Esophagus squamous epithelium (tissue), 5 donors: Measurements from ENCODE around the gene HIBADH. TPM values are rescaled to one million over a fixed set of nuclear protein-coding genes. Genes with fewer than 3 reads are reported as not detected.

Experiments used
- DNase-seq: peaks from one replicate; lab custom pipeline; 2025; lab: John Stamatoyannopoulos, UW
- H3K27ac ChIP-seq, 4 donors: fragments of 200-600 bp; sonication (generic); one replicate each; pipeline ENCODE4 v1.5.1; 2016 to 2019; ENCODE audit warnings: mild to moderate bottlenecking in 1 of 4
- H3K27me3 ChIP-seq, 4 donors: fragments of 200-600 bp; sonication (generic); 1 replicate in 3 of 4; 2 replicates in 1 of 4; pipeline versions ENCODE4 v1.5.1 to v1.6.0; 2017 to 2021; ENCODE audit warnings: antibody characterized with exemption in 1 of 4
- H3K36me3 ChIP-seq, 3 donors: fragments of 200-600 bp; sonication (generic); one replicate each; pipeline ENCODE4 v1.5.1; 2016 to 2019
- H3K4me1 ChIP-seq, 3 donors: fragments of 200-600 bp; sonication (generic); one replicate each; pipeline ENCODE4 v1.5.1; 2017 to 2019
- H3K4me3 ChIP-seq, 4 donors: fragments of 200-600 bp; sonication (generic); 1 replicate in 3 of 4; 2 replicates in 1 of 4; pipeline ENCODE4 v1.5.1; 2016 to 2019; ENCODE audit warnings: mild to moderate bottlenecking in 2 of 4, moderate library complexity in 1 of 4
- H3K9me3 ChIP-seq, 3 donors: fragments of 200-600 bp; sonication (generic); one replicate each; pipeline ENCODE4 v1.5.1; 2016 to 2019
- CTCF ChIP-seq, 6 experiments: fragments of 450-650 bp in 4 of 6; fragments of 200-600 bp in 2 of 6; sonication (generic) in 2 of 6; IDR thresholded peaks; one replicate each; pipeline ENCODE4 v1.5.1; 2016 to 2019; ENCODE audit warnings: antibody characterized with exemption in 6 of 6, mild to moderate bottlenecking in 4 of 6, moderate library complexity in 4 of 6
- POLR2A ChIP-seq, 4 donors: fragments of 450-650 bp; IDR thresholded peaks; one replicate each; pipeline ENCODE4 v1.6.1; 2017; ENCODE audit warnings: antibody characterized with exemption in 4 of 4, mild to moderate bottlenecking in 4 of 4, moderate library complexity in 3 of 4
- WGBS, 2 donors: methylation state at CpG; one replicate each; pipeline ENCODE4 v1.1.5; 2018; 5-methylcytosine and 5-hydroxymethylcytosine counted together
- intact Hi-C: fragments of 100-400 bp; cut with DNase I; formaldehyde crosslinking; loops from one replicate; pipeline ENCODE4 v1.15.0; 2022
- total RNA-seq, 4 donors: library from RNA; depleted of rRNA; stranded (reverse); fragments of >200 nt; gene quantifications; one replicate each; pipeline ENCODE4 v1.1.0, GENCODE V29; 2016
- donor health status: DM: yes; HTN: yes; CAD: no.

HIBADH gene
- total RNA-seq, 4 donors from 2014 or later, result 8.0 to 22.1 (median 14.8) TPM

GRCh38 chr7:27665531-27665930 lies 2.8 kb upstream of the HIBADH start:
- Histone ChIP-seq H3K4me1 (peaks cover 0 to 33% (median 6%) of the 10 kb centered on the region in 3 donors), H3K36me3 (no peaks in the 10 kb centered on the region), H3K9me3 (no peaks in the 10 kb centered on the region), H3K27ac (no peak overlapping the region), H3K27me3 (no peaks in the 10 kb centered on the region), H3K4me3 (no peak overlapping the region)
- TF ChIP-seq POLR2A (IDR thresholded peaks at IDR 0.05), result no peak
- no peak for TF ChIP-seq CTCF (IDR thresholded peaks at IDR 0.05)
- DNase-seq, result no peak
- intact Hi-C loops, result no loop called here

GRCh38 chr7:27663989-27664331 lies 1.3 kb upstream of the HIBADH start:
- WGBS, 2 donors, result 65 to 67% methylated on average over 3 of the region's 3 CpGs
- Histone ChIP-seq H3K36me3 (no peaks in the 10 kb centered on the region), H3K27ac (peak overlapping the region in 2 of 4 donors; percentile 89 to 91), H3K4me1 (peaks cover 0 to 33% (median 6%) of the 10 kb centered on the region in 3 donors), H3K4me3 (no peak overlapping the region), H3K9me3 (no peaks in the 10 kb centered on the region), H3K27me3 (no peaks in the 10 kb centered on the region)
- intact Hi-C loops, result no loop called here
- DNase-seq, result no peak
- TF ChIP-seq POLR2A (IDR thresholded peaks at IDR 0.05) (no peak), CTCF (IDR thresholded peaks at IDR 0.05) (no peak)

- H3K27ac ChIP-seq, result peak overlapping the region; percentile 83 to 94 (median 90)
- 6 to 16% methylated on average over 8 to 18 of the region's 18 CpGs for WGBS, 2 donors
- no peaks in the 10 kb centered on the region for H3K27me3 ChIP-seq
- H3K4me1 ChIP-seq, result peaks cover 0 to 33% (median 6%) of the 10 kb centered on the region in 3 donors
- H3K9me3 ChIP-seq, result no peaks in the 10 kb centered on the region
- no peak for TF ChIP-seq POLR2A (IDR thresholded peaks at IDR 0.05)
- TF ChIP-seq CTCF (IDR thresholded peaks at IDR 0.05), result no peak
- H3K36me3 ChIP-seq, result no peaks in the 10 kb centered on the region
- intact Hi-C loops, result no loop called here
- no peak for DNase-seq
- peak overlapping the region; percentile 75 to 99 (median 85) for H3K4me3 ChIP-seq
Measured at GRCh38 chr7:27661811-27662489, 733 bp downstream of the HIBADH start.

GRCh38 chr7:27656724-27657123 lies 6.0 kb downstream of the HIBADH start:
- H3K4me3 ChIP-seq, result no peak overlapping the region
- H3K27me3 ChIP-seq, result no peaks in the 10 kb centered on the region
- DNase-seq, result no peak
- H3K9me3 ChIP-seq, result no peaks in the 10 kb centered on the region
- no peak for TF ChIP-seq CTCF (IDR thresholded peaks at IDR 0.05)
- TF ChIP-seq POLR2A (IDR thresholded peaks at IDR 0.05), result no peak
- no peak overlapping the region for H3K27ac ChIP-seq
- H3K4me1 ChIP-seq, result peaks cover 0 to 12% (median 3%) of the 10 kb centered on the region in 3 donors
- 78 to 84% methylated on average over 2 of the region's 2 CpGs for WGBS, 2 donors
- intact Hi-C loops, result no loop called here
- H3K36me3 ChIP-seq, result no peaks in the 10 kb centered on the region

GRCh38 chr7:27655184-27655583 lies 7.5 kb downstream of the HIBADH start:
- no peak overlapping the region for H3K27ac ChIP-seq
- no peaks in the 10 kb centered on the region for H3K36me3 ChIP-seq
- H3K9me3 ChIP-seq, result no peaks in the 10 kb centered on the region
- no peak for DNase-seq
- intact Hi-C loops, result no loop called here
- TF ChIP-seq POLR2A (IDR thresholded peaks at IDR 0.05) (no peak), CTCF (IDR thresholded peaks at IDR 0.05) (no peak)
- H3K4me3 ChIP-seq, result no peak overlapping the region
- H3K27me3 ChIP-seq, result no peaks in the 10 kb centered on the region
- 97 to 100% methylated on average over 1 of the region's 1 CpG for WGBS, 2 donors
- no peaks in the 10 kb centered on the region for H3K4me1 ChIP-seq
